Nephron (organoid): ENCODE results near the gene GJB2.
A peak's percentile ranks its signal among the peaks of the same experiment; 100 is the strongest.

ENCODE experiments used
- H3K27ac Mint-ChIP-seq, 3 experiments: 2 replicates each; pipeline ENCODE4 v1.8.0; 2020; ENCODE audit warnings: mixed read lengths in 3 of 3, mild to moderate bottlenecking in 2 of 3, moderate library complexity in 1 of 3
- H3K27me3 Mint-ChIP-seq: 2 replicates; pipeline ENCODE4 v1.8.0; 2021; ENCODE audit warnings: low read depth, mild to moderate bottlenecking, moderate library complexity, mixed read lengths
- H3K36me3 Mint-ChIP-seq: 2 replicates; pipeline ENCODE4 v1.8.0; 2020; ENCODE audit warnings: low read depth, mixed read lengths
- H3K4me1 Mint-ChIP-seq: 2 replicates; pipeline ENCODE4 v1.8.0; 2020; ENCODE audit warnings: mixed read lengths
- H3K4me3 Mint-ChIP-seq, 3 experiments: 2 replicates each; pipeline ENCODE4 v1.8.0; 2020; ENCODE audit warnings: mild to moderate bottlenecking in 3 of 3, mixed read lengths in 3 of 3, moderate library complexity in 2 of 3
- H3K9me3 Mint-ChIP-seq: 2 replicates; pipeline ENCODE4 v1.8.0; 2020; ENCODE audit warnings: mixed read lengths
- TF ChIP-seq, protein P1 (sequence below), 3 experiments: fragments of 200-600 bp; sonication (generic); IDR thresholded peaks; one replicate each; pipeline ENCODE4 v1.5.0; 2021; ENCODE audit warnings: antibody characterized with exemption in 3 of 3; ENCODE audit not compliant: unreplicated experiment in 3 of 3

GJB2 gene

DNA sequence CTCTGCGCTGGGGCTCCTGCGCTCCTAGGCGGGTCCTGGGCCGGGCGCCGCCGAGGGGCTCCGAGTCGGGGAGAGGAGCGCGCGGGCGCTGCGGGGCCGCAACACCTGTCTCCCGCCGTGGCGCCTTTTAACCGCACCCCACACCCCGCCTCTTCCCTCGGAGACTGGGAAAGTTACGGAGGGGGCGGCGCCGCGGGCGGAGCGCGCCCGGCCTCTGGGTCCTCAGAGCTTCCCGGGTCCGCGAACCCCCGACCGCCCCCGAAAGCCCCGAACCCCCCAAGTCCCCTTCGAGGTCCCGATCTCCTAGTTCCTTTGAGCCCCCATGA, at the start of gene GJB2:
Gene GJB2 (minus strand): TSS at position 103 of the 326 bp plus-strand sequence. CDS start 3,357 bp downstream, outside the sequence.
- Mint-ChIP-seq H3K4me3 (peak within 1 kb of the TSS; percentile 76 to 81 (median 81)), H3K9me3 (peaks cover 2% of the 10 kb centered on the region), H3K27me3 (peaks cover 86% of the 10 kb centered on the region), H3K27ac (no peak within 1 kb of the TSS), H3K36me3 (no peaks in the 10 kb centered on the region), H3K4me1 (peaks cover 14% of the 10 kb centered on the region)
- TF ChIP-seq, protein P1, sequence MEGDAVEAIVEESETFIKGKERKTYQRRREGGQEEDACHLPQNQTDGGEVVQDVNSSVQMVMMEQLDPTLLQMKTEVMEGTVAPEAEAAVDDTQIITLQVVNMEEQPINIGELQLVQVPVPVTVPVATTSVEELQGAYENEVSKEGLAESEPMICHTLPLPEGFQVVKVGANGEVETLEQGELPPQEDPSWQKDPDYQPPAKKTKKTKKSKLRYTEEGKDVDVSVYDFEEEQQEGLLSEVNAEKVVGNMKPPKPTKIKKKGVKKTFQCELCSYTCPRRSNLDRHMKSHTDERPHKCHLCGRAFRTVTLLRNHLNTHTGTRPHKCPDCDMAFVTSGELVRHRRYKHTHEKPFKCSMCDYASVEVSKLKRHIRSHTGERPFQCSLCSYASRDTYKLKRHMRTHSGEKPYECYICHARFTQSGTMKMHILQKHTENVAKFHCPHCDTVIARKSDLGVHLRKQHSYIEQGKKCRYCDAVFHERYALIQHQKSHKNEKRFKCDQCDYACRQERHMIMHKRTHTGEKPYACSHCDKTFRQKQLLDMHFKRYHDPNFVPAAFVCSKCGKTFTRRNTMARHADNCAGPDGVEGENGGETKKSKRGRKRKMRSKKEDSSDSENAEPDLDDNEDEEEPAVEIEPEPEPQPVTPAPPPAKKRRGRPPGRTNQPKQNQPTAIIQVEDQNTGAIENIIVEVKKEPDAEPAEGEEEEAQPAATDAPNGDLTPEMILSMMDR (IDR thresholded peaks at IDR 0.05; ENCODE audit: unreplicated experiment in 3 of 3): no peak

DNA sequence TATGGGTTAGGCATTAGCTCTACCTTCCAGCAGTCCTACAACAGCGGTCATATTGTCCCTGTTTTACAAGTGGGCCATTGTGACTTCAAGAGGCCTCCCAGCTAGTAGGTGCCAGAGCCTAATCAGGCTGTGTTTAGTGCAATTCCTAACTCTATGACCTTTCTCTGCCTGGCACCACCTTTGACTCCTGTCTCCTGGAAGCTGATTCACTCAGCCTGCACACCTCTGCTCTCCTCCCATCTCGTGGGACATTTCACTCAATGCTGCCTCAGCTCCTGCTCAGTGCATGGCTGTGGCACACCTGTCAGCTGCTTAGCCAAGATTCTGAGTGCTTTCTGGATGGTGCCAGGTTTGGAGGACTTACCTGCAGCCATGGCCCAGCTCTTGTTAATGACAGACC, 48.9 kb upstream of the GJB2 start:
- Mint-ChIP-seq H3K27ac (no peak overlapping the region), H3K4me1 (no peaks in the 10 kb centered on the region), H3K27me3 (peaks cover 29% of the 10 kb centered on the region), H3K36me3 (no peaks in the 10 kb centered on the region), H3K4me3 (no peak overlapping the region), H3K9me3 (peaks cover 13% of the 10 kb centered on the region)
- TF ChIP-seq, protein P1 (IDR thresholded peaks at IDR 0.05; ENCODE audit: unreplicated experiment in 3 of 3): no peak

DNA sequence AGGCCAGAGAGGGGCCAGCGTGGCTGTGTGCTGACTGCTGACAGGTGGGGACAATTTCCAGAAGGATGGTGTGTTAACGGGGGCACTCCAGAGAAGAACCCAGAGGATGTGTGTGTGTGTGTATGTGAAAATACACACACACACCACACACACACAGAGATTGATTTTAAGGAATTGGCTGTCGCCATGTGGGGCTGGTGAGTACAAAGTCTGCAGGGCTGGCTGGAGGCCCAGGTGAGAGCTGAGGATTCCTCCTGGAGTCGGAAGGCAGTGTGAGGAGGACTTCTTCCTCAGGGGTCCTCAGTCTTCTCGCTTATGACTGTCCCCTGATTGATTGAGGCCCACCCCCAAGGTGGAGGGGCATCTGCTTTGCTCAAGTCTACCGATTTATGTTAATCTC, 47.0 kb upstream of the GJB2 start:
- H3K27me3 Mint-ChIP-seq: peaks cover 42% of the 10 kb centered on the region
- no peak overlapping the region for H3K27ac Mint-ChIP-seq
- TF ChIP-seq, protein P1 (IDR thresholded peaks at IDR 0.05; ENCODE audit: unreplicated experiment in 3 of 3): no peak
- H3K4me3 Mint-ChIP-seq: no peak overlapping the region
- H3K9me3 Mint-ChIP-seq: peaks cover 12% of the 10 kb centered on the region
- no peaks in the 10 kb centered on the region for H3K36me3 Mint-ChIP-seq
- H3K4me1 Mint-ChIP-seq: no peaks in the 10 kb centered on the region

DNA sequence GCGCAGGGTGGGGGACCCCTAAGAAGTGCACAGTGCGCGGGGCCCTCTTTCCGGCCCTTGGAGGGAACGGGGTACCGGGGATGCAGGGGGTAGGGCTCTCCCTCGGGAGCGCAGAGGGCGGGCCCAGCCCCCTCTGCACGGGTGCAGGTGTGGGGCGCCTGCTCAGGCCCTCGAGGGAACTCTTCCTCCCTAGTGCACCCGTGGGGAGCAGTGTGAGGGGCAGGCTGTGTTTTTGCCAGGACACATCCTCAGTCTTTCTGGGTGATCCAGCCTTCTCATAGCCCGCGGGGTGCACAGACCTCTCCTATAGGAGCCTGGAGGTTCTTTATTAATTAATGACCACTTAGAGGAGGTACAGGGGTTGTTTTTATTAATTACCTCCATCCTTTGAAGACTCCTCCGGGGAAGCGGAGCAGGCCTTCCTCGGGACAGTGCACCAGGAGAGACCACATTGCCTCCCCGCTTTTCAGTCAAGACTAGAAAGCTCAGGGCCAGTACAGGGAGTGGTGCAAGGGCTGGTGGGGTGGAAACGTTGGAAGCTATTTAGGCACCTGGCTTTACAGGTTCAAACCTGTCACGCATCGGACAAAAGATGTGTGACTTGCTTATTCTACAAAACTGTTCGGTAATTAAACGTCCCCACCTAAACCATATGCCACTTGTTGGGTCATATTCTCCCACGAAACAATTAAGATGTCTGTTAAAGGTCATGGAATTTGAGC, 40.0 kb upstream of the GJB2 start:
- Mint-ChIP-seq H3K27ac (no peak overlapping the region), H3K4me3 (peak overlapping the region in 2 of 3 experiments; percentile 35 to 46), H3K4me1 (peaks cover 10% of the 10 kb centered on the region), H3K9me3 (peaks cover 4% of the 10 kb centered on the region), H3K27me3 (peaks cover 82% of the 10 kb centered on the region), H3K36me3 (no peaks in the 10 kb centered on the region)
- TF ChIP-seq, protein P1 (IDR thresholded peaks at IDR 0.05; ENCODE audit: unreplicated experiment in 3 of 3): no peak

DNA sequence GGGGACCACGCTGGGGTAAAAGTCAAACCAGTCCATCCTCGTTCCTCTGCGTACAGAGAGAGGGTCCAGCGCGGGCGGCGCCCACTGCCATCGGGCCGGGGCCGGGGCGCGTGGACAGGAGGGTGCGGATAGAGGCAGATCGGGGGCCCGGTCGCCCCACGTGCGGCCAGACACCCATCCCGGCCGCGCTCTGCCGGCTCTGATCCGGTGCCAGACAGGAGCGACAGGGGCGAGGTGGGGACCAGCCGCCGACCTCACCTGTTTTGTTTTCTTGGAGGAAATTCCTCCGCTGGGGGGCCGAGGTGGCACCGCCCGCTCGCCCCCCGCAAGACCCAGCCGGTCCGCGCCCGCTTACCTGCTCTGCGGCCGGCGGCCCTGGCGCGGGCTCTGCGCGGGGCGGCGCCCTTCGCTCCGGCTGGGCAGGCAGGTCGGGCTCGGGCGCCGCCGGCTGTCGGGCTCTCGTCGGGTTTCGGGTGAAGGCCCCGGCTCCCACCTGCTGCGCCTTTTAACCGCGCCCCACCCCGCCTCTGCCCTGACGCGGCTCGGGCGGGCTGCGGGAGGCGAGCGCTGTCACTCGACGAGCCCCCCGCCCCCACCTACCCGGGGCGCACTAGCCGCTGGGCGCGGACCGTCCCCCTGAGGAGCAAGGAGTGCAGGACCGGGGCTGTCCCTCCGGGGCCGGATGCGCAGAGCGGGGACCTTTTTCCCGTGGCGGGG, 39.3 kb upstream of the GJB2 start, which contains the start of gene GJB6:
Gene GJB6 (minus strand): TSS at position 481 of the 717 bp plus-strand sequence. CDS start 8,839 bp downstream, outside the sequence.
- Mint-ChIP-seq H3K27me3 (peaks cover 79% of the 10 kb centered on the region), H3K4me3 (peak within 1 kb of the TSS; percentile 64 to 67 (median 64)), H3K4me1 (peaks cover 10% of the 10 kb centered on the region), H3K27ac (peak within 1 kb of the TSS in 1 of 3 experiments; percentile 22), H3K9me3 (peaks cover 4% of the 10 kb centered on the region), H3K36me3 (no peaks in the 10 kb centered on the region)
- TF ChIP-seq, protein P1 (IDR thresholded peaks at IDR 0.05; ENCODE audit: unreplicated experiment in 3 of 3): no peak
